Right lobe of liver (tissue), 6 donors: Measurements from ENCODE around the gene KREMEN2. TPM values are rescaled to one million over a fixed set of nuclear protein-coding genes. Genes with fewer than 3 reads are reported as not detected.

ENCODE experiments used
- ATAC-seq, 4 donors: fragments of 200-7000 bp; cut with Tn5 transposase; one replicate each; pipeline ENCODE4 v1.9.1; 2020; ENCODE audit warnings: mild to moderate bottlenecking in 4 of 4, moderate library complexity in 4 of 4
- DNase-seq, 3 donors: peaks; one replicate each; pipeline ENCODE4 v3.0.0-alpha.2; 2020
- H3K27ac ChIP-seq, 3 donors: fragments of 200-600 bp; one replicate each; pipeline ENCODE4 v1.8.0; 2022
- H3K27me3 ChIP-seq, 2 donors: fragments of 200-600 bp; one replicate each; pipeline ENCODE4 v1.8.0; 2022
- H3K36me3 ChIP-seq, 4 donors: fragments of 200-600 bp; sonication (generic) in 1 of 4; one replicate each; pipeline versions ENCODE4 v1.5.1 to v1.8.0; 2017 to 2022; ENCODE audit warnings: control low read depth in 1 of 4
- H3K4me1 ChIP-seq, 4 donors: fragments of 200-600 bp; sonication (generic) in 1 of 4; one replicate each; pipeline versions ENCODE4 v1.5.1 to v1.8.0; 2017 to 2022; ENCODE audit warnings: control low read depth in 1 of 4
- H3K4me3 ChIP-seq, 3 donors: fragments of 200-600 bp; one replicate each; pipeline ENCODE4 v1.8.0; 2022
- H3K9me3 ChIP-seq, 4 donors: fragments of 200-600 bp; sonication (generic) in 1 of 4; one replicate each; pipeline versions ENCODE4 v1.5.1 to v1.8.0; 2017 to 2022; ENCODE audit warnings: control low read depth in 1 of 4
- POLR2A ChIP-seq: fragments of 450-650 bp; IDR thresholded peaks from one replicate; pipeline ENCODE4 v1.6.1; 2017; ENCODE audit warnings: antibody characterized with exemption, mild to moderate bottlenecking
- WGBS: methylation state at CpG from one replicate; pipeline ENCODE4 v1.1.6; 2018; ENCODE audit warnings: low coverage, low lambda C conversion rate; ENCODE audit not compliant: insufficient coverage; ENCODE audit errors: missing lambda C conversion rate; 5-methylcytosine and 5-hydroxymethylcytosine counted together
- intact Hi-C, 2 donors: fragments of 100-400 bp; cut with DNase I; formaldehyde crosslinking; loops; one replicate each; pipeline versions ENCODE4 v1.11.2 to v1.14.1; 2022
- total RNA-seq, 6 experiments: library from RNA; depleted of rRNA in 2 of 6; stranded (reverse); fragments of >200 nt in 2 of 6; fragmentation: NEBNext Ultra II Directional in 3 of 6; extraction: Animal tissue kit (Norgen Biotek cat#: 25700) in 3 of 6; gene quantifications; one replicate each; pipeline versions ENCODE4 v1.1.0 to v1.2.4, GENCODE V29; 2016 to 2023
- TF ChIP-seq, protein P1 (sequence below), 4 donors: fragments of 200-600 bp in 3 of 4; fragments of 450-650 bp in 1 of 4; IDR thresholded peaks; one replicate each; pipeline versions ENCODE4 v1.5.1 to v1.8.0; 2016 to 2022; ENCODE audit warnings: antibody characterized with exemption in 4 of 4, mild to moderate bottlenecking in 2 of 4
- donor health status: DM: no; HTN: yes; CAD: no.
- donor health status: DM: no; HTN: no; CAD: no.
- donor health status: DM: no; HTN: no; CAD: no.
- donor health status: DM: no; HTN: yes; CAD: no.
- donor health status: DM: no; HTN: yes; CAD: no.

Gene KREMEN2
- total RNA-seq, 6 experiments from 2014 or later: not detected

DNA sequence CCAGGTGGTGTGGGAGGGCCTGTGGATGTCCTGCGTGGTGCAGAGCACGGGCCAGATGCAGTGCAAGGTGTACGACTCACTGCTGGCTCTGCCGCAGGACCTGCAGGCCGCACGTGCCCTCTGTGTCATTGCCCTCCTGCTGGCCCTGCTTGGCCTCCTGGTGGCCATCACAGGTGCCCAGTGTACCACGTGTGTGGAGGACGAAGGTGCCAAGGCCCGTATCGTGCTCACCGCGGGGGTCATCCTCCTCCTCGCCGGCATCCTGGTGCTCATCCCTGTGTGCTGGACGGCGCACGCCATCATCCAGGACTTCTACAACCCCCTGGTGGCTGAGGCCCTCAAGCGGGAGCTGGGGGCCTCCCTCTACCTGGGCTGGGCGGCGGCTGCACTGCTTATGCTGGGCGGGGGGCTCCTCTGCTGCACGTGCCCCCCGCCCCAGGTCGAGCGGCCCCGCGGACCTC lies 49.4 kb downstream of the KREMEN2 start:
- WGBS: no CpG with 5 or more reads among the region's 27 CpGs
- no peaks in the 10 kb centered on the region for H3K27me3 ChIP-seq
- intact Hi-C loops: no loop called here
- H3K9me3 ChIP-seq: no peaks in the 10 kb centered on the region
- H3K4me1 ChIP-seq: peaks cover 0 to 5% (median under 1%) of the 10 kb centered on the region in 4 donors
- no peak overlapping the region for H3K4me3 ChIP-seq
- H3K36me3 ChIP-seq: no peaks in the 10 kb centered on the region
- DNase-seq (peak; percentile 75 to 89 (median 84)), ATAC-seq (peak; percentile 79 to 95 (median 84))
- H3K27ac ChIP-seq: no peak overlapping the region
- TF ChIP-seq, protein P1, sequence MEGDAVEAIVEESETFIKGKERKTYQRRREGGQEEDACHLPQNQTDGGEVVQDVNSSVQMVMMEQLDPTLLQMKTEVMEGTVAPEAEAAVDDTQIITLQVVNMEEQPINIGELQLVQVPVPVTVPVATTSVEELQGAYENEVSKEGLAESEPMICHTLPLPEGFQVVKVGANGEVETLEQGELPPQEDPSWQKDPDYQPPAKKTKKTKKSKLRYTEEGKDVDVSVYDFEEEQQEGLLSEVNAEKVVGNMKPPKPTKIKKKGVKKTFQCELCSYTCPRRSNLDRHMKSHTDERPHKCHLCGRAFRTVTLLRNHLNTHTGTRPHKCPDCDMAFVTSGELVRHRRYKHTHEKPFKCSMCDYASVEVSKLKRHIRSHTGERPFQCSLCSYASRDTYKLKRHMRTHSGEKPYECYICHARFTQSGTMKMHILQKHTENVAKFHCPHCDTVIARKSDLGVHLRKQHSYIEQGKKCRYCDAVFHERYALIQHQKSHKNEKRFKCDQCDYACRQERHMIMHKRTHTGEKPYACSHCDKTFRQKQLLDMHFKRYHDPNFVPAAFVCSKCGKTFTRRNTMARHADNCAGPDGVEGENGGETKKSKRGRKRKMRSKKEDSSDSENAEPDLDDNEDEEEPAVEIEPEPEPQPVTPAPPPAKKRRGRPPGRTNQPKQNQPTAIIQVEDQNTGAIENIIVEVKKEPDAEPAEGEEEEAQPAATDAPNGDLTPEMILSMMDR (IDR thresholded peaks at IDR 0.05): peak in 3 of 4 donors; percentile 19 to 36 (median 31)
- TF ChIP-seq POLR2A: no peak

DNA sequence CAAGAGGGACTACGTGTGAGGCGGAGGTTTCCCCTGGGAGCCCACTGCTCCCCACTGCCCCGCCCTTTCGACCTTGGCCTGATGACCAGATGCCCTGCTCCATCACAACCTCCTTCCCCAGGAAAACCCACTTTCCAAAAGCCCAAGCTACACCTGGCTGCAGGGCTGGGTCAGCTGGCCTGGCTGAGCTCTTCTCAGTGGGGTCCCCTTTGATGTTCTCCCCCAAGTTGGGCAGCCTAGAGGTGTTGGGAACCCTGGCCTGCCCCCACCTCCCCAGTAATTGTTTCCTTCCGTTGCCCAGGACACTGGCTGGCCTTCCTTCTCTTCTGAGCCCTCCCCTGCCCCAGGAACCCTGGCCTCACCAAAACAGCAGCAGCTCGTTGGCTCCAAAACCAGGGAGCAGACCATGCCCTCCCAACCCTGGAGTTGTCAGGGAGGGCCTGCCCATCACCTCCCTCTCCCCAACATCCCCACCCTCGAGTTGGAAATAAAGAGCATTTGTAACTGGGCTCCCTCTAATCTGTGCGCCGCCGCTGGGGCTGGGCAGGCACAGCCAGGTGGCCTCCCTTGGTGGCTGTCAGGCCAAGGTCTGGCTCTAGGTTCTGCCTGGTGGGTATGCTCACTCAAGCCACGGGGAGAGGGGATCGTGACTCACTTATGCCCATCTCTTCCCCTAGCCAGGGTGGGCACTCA lies 50.1 kb downstream of the KREMEN2 start:
- Histone ChIP-seq H3K36me3 (no peaks in the 10 kb centered on the region), H3K4me1 (peaks cover 0 to 5% (median 0%) of the 10 kb centered on the region in 4 donors), H3K4me3 (no peak overlapping the region), H3K27ac (no peak overlapping the region), H3K9me3 (no peaks in the 10 kb centered on the region), H3K27me3 (no peaks in the 10 kb centered on the region)
- intact Hi-C loops: no loop called here
- DNase-seq: no peak
- 53% methylated on average over 5 of the region's 12 CpGs for WGBS
- ATAC-seq: no peak
- no peak for TF ChIP-seq POLR2A
- TF ChIP-seq, protein P1 (IDR thresholded peaks at IDR 0.05): no peak

DNA sequence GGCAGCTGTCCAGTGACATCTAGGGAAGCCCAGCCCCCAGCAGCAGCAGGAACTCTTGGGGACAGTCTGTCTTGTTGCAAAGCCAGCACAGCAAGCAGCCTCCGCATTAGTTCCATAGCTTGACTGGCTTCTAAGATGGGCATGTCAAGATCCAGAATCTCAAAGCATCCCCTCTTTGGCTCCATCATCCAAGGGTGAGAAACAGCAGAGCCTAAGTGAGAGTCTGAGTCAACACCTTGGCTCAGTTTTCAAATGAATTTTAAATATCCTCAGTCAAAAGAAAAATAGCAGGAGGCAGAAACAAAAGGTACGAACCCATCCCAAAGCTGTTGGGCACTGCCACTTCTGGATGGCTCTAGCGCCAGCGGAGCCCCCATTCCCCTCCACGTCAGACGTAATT lies 50.9 kb downstream of the KREMEN2 start:
- WGBS: 85% methylated on average over 6 of the region's 6 CpGs
- TF ChIP-seq POLR2A: no peak
- TF ChIP-seq, protein P1 (IDR thresholded peaks at IDR 0.05): no peak
- no peaks in the 10 kb centered on the region for H3K27me3 ChIP-seq

DNA sequence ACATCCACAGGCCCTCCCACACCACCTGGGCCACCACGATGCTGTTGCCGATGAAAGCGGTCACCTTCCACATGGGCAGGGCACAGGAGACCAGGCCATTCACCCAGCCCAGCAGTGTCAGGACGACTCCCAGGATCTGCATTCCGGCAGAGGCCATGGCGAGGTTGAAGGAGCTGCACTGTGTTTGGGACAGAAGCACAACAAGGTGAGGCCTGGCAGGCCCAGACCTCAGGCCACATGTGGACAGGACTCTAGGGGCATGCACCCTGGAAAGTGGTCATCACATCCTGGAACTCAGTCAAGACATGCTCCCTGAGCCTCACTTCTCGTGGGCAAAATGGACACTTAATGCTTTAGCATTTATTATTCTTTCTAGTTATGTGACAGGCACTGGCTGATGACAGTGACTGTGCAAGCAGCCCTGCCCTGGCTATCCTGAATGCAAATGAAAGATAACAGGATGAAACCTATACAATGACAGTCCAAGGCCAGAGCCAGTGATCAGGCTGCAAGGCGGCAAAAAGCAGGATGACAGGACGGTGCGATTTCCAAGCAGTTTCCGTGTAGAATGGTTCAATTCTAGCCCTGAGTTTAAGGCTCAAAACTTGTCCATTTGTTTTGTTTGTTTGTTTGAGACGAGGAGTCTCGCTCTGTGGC lies 51.9 kb downstream of the KREMEN2 start:
- no peaks in the 10 kb centered on the region for H3K9me3 ChIP-seq
- no peaks in the 10 kb centered on the region for H3K36me3 ChIP-seq
- DNase-seq (no peak), ATAC-seq (no peak)
- TF ChIP-seq, protein P1 (IDR thresholded peaks at IDR 0.05): no peak
- no peak for TF ChIP-seq POLR2A
- WGBS: 78% methylated on average over 4 of the region's 13 CpGs
- peaks cover 0 to 17% (median 2%) of the 10 kb centered on the region in 4 donors for H3K4me1 ChIP-seq
- intact Hi-C loops: no loop called here
- H3K27ac ChIP-seq: no peak overlapping the region
- no peaks in the 10 kb centered on the region for H3K27me3 ChIP-seq
- H3K4me3 ChIP-seq: no peak overlapping the region

More for the DNA sequence above, 50.9 kb downstream of the KREMEN2 start:
- intact Hi-C loops: no loop called here
- DNase-seq: no peak
- H3K27ac ChIP-seq: no peak overlapping the region
- no peak for ATAC-seq
- no peaks in the 10 kb centered on the region for H3K36me3 ChIP-seq
- no peak overlapping the region for H3K4me3 ChIP-seq
- no peaks in the 10 kb centered on the region for H3K9me3 ChIP-seq
- peaks cover 0 to 11% (median 2%) of the 10 kb centered on the region in 4 donors for H3K4me1 ChIP-seq
